ENCODE data around the gene PCF11.

- no peak for TF ChIP-seq CTCF (IDR thresholded peaks at IDR 0.05)
- no peak for TF ChIP-seq POLR2A (IDR thresholded peaks at IDR 0.05)
These were observed 4.7 kb upstream of the PCF11 start for GRCh38 chr11:83152264-83152663.
